Amniotic stem cell (primary cell): ENCODE results near the gene GAL3ST1.

ENCODE experiments used
- DNase-seq: peaks from one replicate; lab custom pipeline; 2025; lab: John Stamatoyannopoulos, UW

The GAL3ST1 gene

GRCh38 chr22:30531651-30532608 is 42.5 kb downstream of the GAL3ST1 start:
- no peak for DNase-seq

GRCh38 chr22:30526656-30527055 is 47.8 kb downstream of the GAL3ST1 start:
- DNase-seq, result no peak

GRCh38 chr22:30523646-30524489 is 50.6 kb downstream of the GAL3ST1 start:
- DNase-seq, result no peak

GRCh38 chr22:30521368-30522156 is 52.9 kb downstream of the GAL3ST1 start:
- DNase-seq, result no peak

GRCh38 chr22:30519842-30520425 is 54.5 kb downstream of the GAL3ST1 start:
- DNase-seq, result no peak

- DNase-seq, result no peak
These were observed 57.7 kb downstream of the GAL3ST1 start for GRCh38 chr22:30516731-30517130.

GRCh38 chr22:30516273-30516672 is 58.2 kb downstream of the GAL3ST1 start:
- DNase-seq, result no peak

GRCh38 chr22:30514252-30514651 is 60.2 kb downstream of the GAL3ST1 start:
- DNase-seq, result no peak

GRCh38 chr22:30513462-30513861 is 61.0 kb downstream of the GAL3ST1 start:
- no peak for DNase-seq

- no peak for DNase-seq
These were observed 62.6 kb downstream of the GAL3ST1 start for GRCh38 chr22:30511911-30512310.

GRCh38 chr22:30511109-30511508 is 63.4 kb downstream of the GAL3ST1 start:
- no peak for DNase-seq

GRCh38 chr22:30508216-30508615 is 66.2 kb downstream of the GAL3ST1 start:
- DNase-seq, result no peak

- no peak for DNase-seq
These were observed 66.8 kb downstream of the GAL3ST1 start for GRCh38 chr22:30507670-30508069.

GRCh38 chr22:30506507-30506968 is 67.9 kb downstream of the GAL3ST1 start:
- no peak for DNase-seq
